K562 (cell line): ENCODE results near the gene TREM1.
"Not testable (repeated sequence)": the region's sequence is repeated elsewhere in the genome, so short reads cannot be mapped to it uniquely, and the experiment has no call there.

Experiments used
- HMG20A ChIP-seq: fragments of 450-650 bp; formaldehyde crosslinking; conservative IDR thresholded peaks from 2 replicates; pipeline ENCODE4 v1.4.0; 2020; ENCODE audit warnings: mild to moderate bottlenecking, mixed read lengths
- NCOR1 ChIP-seq: fragments of 450-650 bp; IDR thresholded peaks from 2 replicates; pipeline ENCODE4 v1.6.1; 2016; ENCODE audit warnings: mild to moderate bottlenecking, moderate library complexity
- NRF1 ChIP-seq, 2 experiments: fragments of 450-650 bp; IDR thresholded peaks in 1 of 2; conservative IDR thresholded peaks in 1 of 2; 2 replicates each; pipeline ENCODE4 v1.6.1; 2014; ENCODE audit warnings: mild to moderate bottlenecking in 2 of 2
- PML ChIP-seq: IDR thresholded peaks from 2 replicates; pipeline ENCODE4 v1.6.1; 2012; ENCODE audit warnings: low read length, inconsistent platforms
- POLR2AphosphoS5 ChIP-seq: IDR thresholded peaks from 2 replicates; pipeline ENCODE4 v1.6.1; 2011; ENCODE audit warnings: mild to moderate bottlenecking, low read depth, low read length, moderate library complexity; ENCODE audit not compliant: control insufficient read depth, insufficient read depth
- RFX5 ChIP-seq: IDR thresholded peaks from 2 replicates; pipeline ENCODE4 v1.6.1; 2011; ENCODE audit warnings: low read depth, mild to moderate bottlenecking, improper control_type of control experiment, low read length
- STAG1 ChIP-seq: sonication (generic); formaldehyde crosslinking; IDR thresholded peaks from 2 replicates; pipeline ENCODE4 v1.5.0; 2020; ENCODE audit warnings: missing genetic modification reagents, borderline replicate concordance
- ZBTB7A ChIP-seq: IDR thresholded peaks from 2 replicates; pipeline ENCODE4 v1.6.1; 2011; ENCODE audit warnings: low read depth, mild to moderate bottlenecking, low read length, moderate library complexity, borderline replicate concordance; ENCODE audit not compliant: control insufficient read depth
- ZNF133 ChIP-seq: fragments of 250-450 bp; sonication (Bioruptor Pico); IDR thresholded peaks from 2 replicates; pipeline ENCODE4 v1.4.0; 2020; ENCODE audit warnings: mild to moderate bottlenecking
- ZNF766 ChIP-seq: fragments of 200-800 bp; sonication (Bioruptor generic); conservative IDR thresholded peaks from 2 replicates; pipeline ENCODE4 v1.6.1; 2016; ENCODE audit warnings: missing genetic modification characterization, missing compliant biosample characterization
- TF ChIP-seq, protein P1 (sequence below), 2 experiments: fragments of 450-650 bp; formaldehyde crosslinking in 1 of 2; IDR thresholded peaks; 2 replicates each; pipeline versions ENCODE4 v1.4.0 to v1.6.1; 2014 to 2020; ENCODE audit warnings: mild to moderate bottlenecking in 2 of 2, borderline replicate concordance in 1 of 2, low read depth in 1 of 2
- TF ChIP-seq, protein P2 (sequence below), 2 experiments: IDR thresholded peaks in 1 of 2; conservative IDR thresholded peaks in 1 of 2; 2 replicates each; pipeline ENCODE4 v1.6.1; 2016; ENCODE audit warnings: low read depth in 2 of 2, mild to moderate bottlenecking in 1 of 2, missing compliant biosample characterization in 1 of 2, missing genetic modification characterization in 1 of 2, moderate library complexity in 1 of 2
- TF ChIP-seq, protein P3 (sequence below): sonication (generic); formaldehyde crosslinking; IDR thresholded peaks from 2 replicates; pipeline ENCODE4 v1.8.1; 2023; ENCODE audit warnings: mild to moderate bottlenecking, missing genetic modification reagents
- TF ChIP-seq, protein P4 (sequence below): conservative IDR thresholded peaks from 2 replicates; pipeline ENCODE4 v1.6.1; 2011; ENCODE audit warnings: low read depth, mild to moderate bottlenecking, low read length; ENCODE audit not compliant: control insufficient read depth

DNA sequence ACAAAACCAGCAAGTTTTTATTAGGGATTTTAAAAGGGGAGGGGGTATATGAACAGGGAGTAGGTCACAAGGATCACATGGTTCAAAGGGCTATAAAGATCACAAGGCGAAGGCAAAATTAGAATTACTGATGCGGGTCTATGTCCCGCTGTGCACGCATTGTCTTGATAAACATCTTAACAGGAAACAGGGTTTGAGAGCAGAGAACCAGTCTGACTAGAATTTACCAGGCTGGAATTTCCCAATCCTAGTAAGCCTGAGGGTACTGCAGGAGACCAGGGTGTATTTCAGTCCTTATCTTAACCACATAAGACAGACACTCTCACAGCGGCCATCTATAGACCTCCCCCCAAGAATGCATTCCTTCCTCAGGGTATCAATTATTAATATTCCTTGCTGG is 10.8 kb upstream of the TREM1 start:
- TF ChIP-seq HMG20A (CRISPR knock-in tag); PML; RFX5; POLR2AphosphoS5; NRF1 (conservative IDR thresholded peaks at IDR 0.05 in 1 of 2, IDR thresholded peaks at IDR 0.05 in 1 of 2); ZBTB7A; ZNF133; ZNF766; STAG1 (CRISPR knock-in tag); NCOR1: not testable (repeated sequence)
- TF ChIP-seq, protein P1, sequence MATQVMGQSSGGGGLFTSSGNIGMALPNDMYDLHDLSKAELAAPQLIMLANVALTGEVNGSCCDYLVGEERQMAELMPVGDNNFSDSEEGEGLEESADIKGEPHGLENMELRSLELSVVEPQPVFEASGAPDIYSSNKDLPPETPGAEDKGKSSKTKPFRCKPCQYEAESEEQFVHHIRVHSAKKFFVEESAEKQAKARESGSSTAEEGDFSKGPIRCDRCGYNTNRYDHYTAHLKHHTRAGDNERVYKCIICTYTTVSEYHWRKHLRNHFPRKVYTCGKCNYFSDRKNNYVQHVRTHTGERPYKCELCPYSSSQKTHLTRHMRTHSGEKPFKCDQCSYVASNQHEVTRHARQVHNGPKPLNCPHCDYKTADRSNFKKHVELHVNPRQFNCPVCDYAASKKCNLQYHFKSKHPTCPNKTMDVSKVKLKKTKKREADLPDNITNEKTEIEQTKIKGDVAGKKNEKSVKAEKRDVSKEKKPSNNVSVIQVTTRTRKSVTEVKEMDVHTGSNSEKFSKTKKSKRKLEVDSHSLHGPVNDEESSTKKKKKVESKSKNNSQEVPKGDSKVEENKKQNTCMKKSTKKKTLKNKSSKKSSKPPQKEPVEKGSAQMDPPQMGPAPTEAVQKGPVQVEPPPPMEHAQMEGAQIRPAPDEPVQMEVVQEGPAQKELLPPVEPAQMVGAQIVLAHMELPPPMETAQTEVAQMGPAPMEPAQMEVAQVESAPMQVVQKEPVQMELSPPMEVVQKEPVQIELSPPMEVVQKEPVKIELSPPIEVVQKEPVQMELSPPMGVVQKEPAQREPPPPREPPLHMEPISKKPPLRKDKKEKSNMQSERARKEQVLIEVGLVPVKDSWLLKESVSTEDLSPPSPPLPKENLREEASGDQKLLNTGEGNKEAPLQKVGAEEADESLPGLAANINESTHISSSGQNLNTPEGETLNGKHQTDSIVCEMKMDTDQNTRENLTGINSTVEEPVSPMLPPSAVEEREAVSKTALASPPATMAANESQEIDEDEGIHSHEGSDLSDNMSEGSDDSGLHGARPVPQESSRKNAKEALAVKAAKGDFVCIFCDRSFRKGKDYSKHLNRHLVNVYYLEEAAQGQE (IDR thresholded peaks at IDR 0.05; ENCODE audit: borderline replicate concordance), result not testable (repeated sequence)
- TF ChIP-seq, protein P1 (CRISPR knock-in tag; IDR thresholded peaks at IDR 0.05; ENCODE audit: low read depth), result not testable (repeated sequence)
- TF ChIP-seq, protein P2, sequence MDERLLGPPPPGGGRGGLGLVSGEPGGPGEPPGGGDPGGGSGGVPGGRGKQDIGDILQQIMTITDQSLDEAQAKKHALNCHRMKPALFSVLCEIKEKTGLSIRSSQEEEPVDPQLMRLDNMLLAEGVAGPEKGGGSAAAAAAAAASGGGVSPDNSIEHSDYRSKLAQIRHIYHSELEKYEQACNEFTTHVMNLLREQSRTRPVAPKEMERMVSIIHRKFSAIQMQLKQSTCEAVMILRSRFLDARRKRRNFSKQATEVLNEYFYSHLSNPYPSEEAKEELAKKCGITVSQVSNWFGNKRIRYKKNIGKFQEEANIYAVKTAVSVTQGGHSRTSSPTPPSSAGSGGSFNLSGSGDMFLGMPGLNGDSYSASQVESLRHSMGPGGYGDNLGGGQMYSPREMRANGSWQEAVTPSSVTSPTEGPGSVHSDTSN (CRISPR knock-in tag; IDR thresholded peaks at IDR 0.05; ENCODE audit: low read depth), result not testable (repeated sequence)
- TF ChIP-seq, protein P2 (tag; conservative IDR thresholded peaks at IDR 0.05; ENCODE audit: low read depth), result not testable (repeated sequence)
- TF ChIP-seq, protein P3, sequence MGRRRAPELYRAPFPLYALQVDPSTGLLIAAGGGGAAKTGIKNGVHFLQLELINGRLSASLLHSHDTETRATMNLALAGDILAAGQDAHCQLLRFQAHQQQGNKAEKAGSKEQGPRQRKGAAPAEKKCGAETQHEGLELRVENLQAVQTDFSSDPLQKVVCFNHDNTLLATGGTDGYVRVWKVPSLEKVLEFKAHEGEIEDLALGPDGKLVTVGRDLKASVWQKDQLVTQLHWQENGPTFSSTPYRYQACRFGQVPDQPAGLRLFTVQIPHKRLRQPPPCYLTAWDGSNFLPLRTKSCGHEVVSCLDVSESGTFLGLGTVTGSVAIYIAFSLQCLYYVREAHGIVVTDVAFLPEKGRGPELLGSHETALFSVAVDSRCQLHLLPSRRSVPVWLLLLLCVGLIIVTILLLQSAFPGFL, result not testable (repeated sequence)
- TF ChIP-seq, protein P4, sequence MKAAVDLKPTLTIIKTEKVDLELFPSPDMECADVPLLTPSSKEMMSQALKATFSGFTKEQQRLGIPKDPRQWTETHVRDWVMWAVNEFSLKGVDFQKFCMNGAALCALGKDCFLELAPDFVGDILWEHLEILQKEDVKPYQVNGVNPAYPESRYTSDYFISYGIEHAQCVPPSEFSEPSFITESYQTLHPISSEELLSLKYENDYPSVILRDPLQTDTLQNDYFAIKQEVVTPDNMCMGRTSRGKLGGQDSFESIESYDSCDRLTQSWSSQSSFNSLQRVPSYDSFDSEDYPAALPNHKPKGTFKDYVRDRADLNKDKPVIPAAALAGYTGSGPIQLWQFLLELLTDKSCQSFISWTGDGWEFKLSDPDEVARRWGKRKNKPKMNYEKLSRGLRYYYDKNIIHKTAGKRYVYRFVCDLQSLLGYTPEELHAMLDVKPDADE, result not testable (repeated sequence)
